ENCODE measurements around the gene MAD1L1.

The MAD1L1 gene

GRCh38 chr7:2094454-2095045 is 138.2 kb downstream of the MAD1L1 start:
- H3K9me3 ChIP-seq (ENCODE audit: control insufficient read depth, insufficient read depth, low read length) = no peaks in the 10 kb centered on the region
- no peaks in the 10 kb centered on the region for H3K27me3 ChIP-seq (ENCODE audit: control insufficient read depth, insufficient read depth, low read length)
- no peaks in the 10 kb centered on the region for H3K4me1 ChIP-seq (ENCODE audit: control insufficient read depth, insufficient read depth, low read length)
- no peak overlapping the region for H3K9ac ChIP-seq (ENCODE audit: low read depth, low read length)
- H3K4me3 ChIP-seq (ENCODE audit: low read depth, low read length) = no peak overlapping the region
- peaks cover 7% of the 10 kb centered on the region for H3K36me3 ChIP-seq (ENCODE audit: control insufficient read depth, insufficient read depth, low read length)

DNA sequence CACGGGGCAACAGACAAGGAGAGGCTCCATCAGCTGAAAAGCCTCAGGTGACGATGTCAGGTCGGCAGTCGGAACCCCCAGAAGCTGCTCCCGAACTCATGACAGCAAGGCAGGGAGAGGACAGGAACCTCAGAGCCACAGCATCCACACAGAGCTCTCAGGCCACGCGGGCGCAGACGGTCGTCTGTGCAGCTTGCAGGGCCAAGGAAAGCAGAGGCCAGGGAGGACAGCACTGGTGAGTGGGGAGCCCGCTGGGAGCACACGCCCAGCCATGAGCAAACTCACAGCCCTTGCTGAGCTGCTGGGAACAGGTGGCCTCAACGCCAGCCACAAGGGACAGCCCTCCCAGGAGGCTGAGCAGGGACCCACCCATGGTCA is 138.9 kb downstream of the MAD1L1 start:
- Histone ChIP-seq H3K9ac (ENCODE audit: low read depth, low read length) (no peak overlapping the region), H3K4me3 (ENCODE audit: low read depth, low read length) (no peak overlapping the region), H3K4me1 (ENCODE audit: control insufficient read depth, insufficient read depth, low read length) (no peaks in the 10 kb centered on the region), H3K27me3 (ENCODE audit: control insufficient read depth, insufficient read depth, low read length) (no peaks in the 10 kb centered on the region), H3K36me3 (ENCODE audit: control insufficient read depth, insufficient read depth, low read length) (peaks cover 7% of the 10 kb centered on the region), H3K9me3 (ENCODE audit: control insufficient read depth, insufficient read depth, low read length) (no peaks in the 10 kb centered on the region)

- H3K4me3 ChIP-seq (ENCODE audit: low read depth, low read length) = no peak overlapping the region
- no peaks in the 10 kb centered on the region for H3K9me3 ChIP-seq (ENCODE audit: control insufficient read depth, insufficient read depth, low read length)
- H3K27me3 ChIP-seq (ENCODE audit: control insufficient read depth, insufficient read depth, low read length) = no peaks in the 10 kb centered on the region
- no peaks in the 10 kb centered on the region for H3K4me1 ChIP-seq (ENCODE audit: control insufficient read depth, insufficient read depth, low read length)
- H3K36me3 ChIP-seq (ENCODE audit: control insufficient read depth, insufficient read depth, low read length) = peaks cover 7% of the 10 kb centered on the region
- no peak overlapping the region for H3K9ac ChIP-seq (ENCODE audit: low read depth, low read length)
These were observed 139.4 kb downstream of the MAD1L1 start for GRCh38 chr7:2093215-2093842.

GRCh38 chr7:2092279-2092678 is 140.5 kb downstream of the MAD1L1 start:
- Histone ChIP-seq H3K9me3 (ENCODE audit: control insufficient read depth, insufficient read depth, low read length) (no peaks in the 10 kb centered on the region), H3K9ac (ENCODE audit: low read depth, low read length) (no peak overlapping the region), H3K4me3 (ENCODE audit: low read depth, low read length) (no peak overlapping the region), H3K27me3 (ENCODE audit: control insufficient read depth, insufficient read depth, low read length) (no peaks in the 10 kb centered on the region), H3K36me3 (ENCODE audit: control insufficient read depth, insufficient read depth, low read length) (peaks cover 7% of the 10 kb centered on the region), H3K4me1 (ENCODE audit: control insufficient read depth, insufficient read depth, low read length) (no peaks in the 10 kb centered on the region)

DNA sequence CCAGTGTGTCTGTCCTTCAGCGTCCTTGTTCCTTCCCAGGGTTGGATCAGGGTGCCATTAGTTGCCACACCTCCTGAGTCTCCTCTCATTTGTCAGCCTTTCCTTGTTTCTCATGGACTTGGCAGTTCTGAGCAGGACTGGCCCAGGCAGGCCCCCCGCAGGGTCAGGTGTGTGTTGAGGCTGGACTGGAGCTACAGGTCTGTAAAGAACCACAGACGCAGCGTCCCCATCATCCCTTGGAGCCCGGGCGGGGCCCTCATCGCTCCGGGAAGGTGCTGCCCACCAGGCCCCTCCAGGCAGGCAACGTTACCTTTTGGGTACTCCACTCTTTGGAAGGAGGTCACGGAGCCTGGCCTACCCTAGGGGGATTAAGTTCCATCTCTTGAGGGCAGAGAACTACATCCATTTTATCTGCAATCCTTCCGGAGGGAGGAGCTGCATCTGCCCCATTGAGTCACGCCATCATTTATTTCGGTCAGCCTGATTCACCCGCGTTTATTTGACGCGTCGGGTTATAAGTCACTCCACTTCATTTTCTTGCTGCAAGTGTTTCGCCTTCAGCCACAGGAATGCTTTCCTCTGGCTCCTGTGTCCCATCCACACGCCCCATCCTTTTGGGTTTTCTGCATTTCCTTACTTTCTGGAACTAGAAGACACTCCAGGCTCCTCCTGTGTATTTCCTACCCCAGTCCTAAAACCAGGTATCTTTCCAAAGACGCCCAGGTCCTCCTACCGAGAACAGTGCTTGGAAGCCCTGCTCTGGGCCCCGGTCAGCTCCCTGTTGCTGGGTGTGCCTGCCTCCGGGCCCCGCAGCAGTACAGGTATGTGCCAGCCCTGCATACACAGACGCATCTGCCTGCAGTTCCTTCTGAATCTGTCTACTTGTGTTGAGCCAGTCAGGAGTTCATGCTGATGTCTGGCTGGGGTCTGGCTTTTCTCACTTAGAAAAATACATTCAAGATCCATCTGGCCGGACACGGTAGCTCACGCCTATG is 141.9 kb downstream of the MAD1L1 start:
- Histone ChIP-seq H3K27me3 (ENCODE audit: control insufficient read depth, insufficient read depth, low read length) (no peaks in the 10 kb centered on the region), H3K4me1 (ENCODE audit: control insufficient read depth, insufficient read depth, low read length) (no peaks in the 10 kb centered on the region), H3K9me3 (ENCODE audit: control insufficient read depth, insufficient read depth, low read length) (no peaks in the 10 kb centered on the region), H3K9ac (ENCODE audit: low read depth, low read length) (no peak overlapping the region), H3K4me3 (ENCODE audit: low read depth, low read length) (no peak overlapping the region), H3K36me3 (ENCODE audit: control insufficient read depth, insufficient read depth, low read length) (peaks cover 7% of the 10 kb centered on the region)

GRCh38 chr7:2088801-2089200 is 143.9 kb downstream of the MAD1L1 start:
- Histone ChIP-seq H3K4me1 (ENCODE audit: control insufficient read depth, insufficient read depth, low read length) (no peaks in the 10 kb centered on the region), H3K9ac (ENCODE audit: low read depth, low read length) (no peak overlapping the region), H3K27me3 (ENCODE audit: control insufficient read depth, insufficient read depth, low read length) (no peaks in the 10 kb centered on the region), H3K9me3 (ENCODE audit: control insufficient read depth, insufficient read depth, low read length) (no peaks in the 10 kb centered on the region), H3K36me3 (ENCODE audit: control insufficient read depth, insufficient read depth, low read length) (peaks cover 8% of the 10 kb centered on the region), H3K4me3 (ENCODE audit: low read depth, low read length) (no peak overlapping the region)

DNA sequence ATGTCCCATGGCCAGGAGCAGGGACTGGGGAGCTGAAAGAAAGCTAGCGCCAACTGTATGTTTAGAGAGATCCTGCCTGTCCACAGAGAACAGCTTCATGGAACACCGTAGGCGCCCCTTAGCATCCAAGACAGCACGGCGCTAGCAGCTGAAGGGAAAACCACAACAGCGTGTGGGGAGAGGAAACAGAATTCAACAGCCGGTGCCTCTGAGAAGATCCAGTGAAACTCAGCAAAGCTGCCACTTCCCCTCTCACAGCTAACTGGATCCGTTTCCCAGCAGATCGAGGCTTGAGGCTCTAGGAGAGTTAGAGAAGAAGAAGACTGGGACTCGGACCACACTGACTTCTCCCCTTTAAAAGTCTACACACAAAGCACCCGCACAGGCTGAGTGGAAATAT is 145.0 kb downstream of the MAD1L1 start:
- H3K9me3 ChIP-seq (ENCODE audit: control insufficient read depth, insufficient read depth, low read length) = no peaks in the 10 kb centered on the region
- H3K9ac ChIP-seq (ENCODE audit: low read depth, low read length) = no peak overlapping the region
- no peaks in the 10 kb centered on the region for H3K27me3 ChIP-seq (ENCODE audit: control insufficient read depth, insufficient read depth, low read length)
- H3K4me1 ChIP-seq (ENCODE audit: control insufficient read depth, insufficient read depth, low read length) = no peaks in the 10 kb centered on the region
- H3K36me3 ChIP-seq (ENCODE audit: control insufficient read depth, insufficient read depth, low read length) = peaks cover 8% of the 10 kb centered on the region
- H3K4me3 ChIP-seq (ENCODE audit: low read depth, low read length) = no peak overlapping the region

GRCh38 chr7:2086229-2086628 is 146.5 kb downstream of the MAD1L1 start:
- H3K4me3 ChIP-seq (ENCODE audit: low read depth, low read length) = no peak overlapping the region
- H3K36me3 ChIP-seq (ENCODE audit: control insufficient read depth, insufficient read depth, low read length) = peaks cover 8% of the 10 kb centered on the region
- no peaks in the 10 kb centered on the region for H3K9me3 ChIP-seq (ENCODE audit: control insufficient read depth, insufficient read depth, low read length)
- no peaks in the 10 kb centered on the region for H3K27me3 ChIP-seq (ENCODE audit: control insufficient read depth, insufficient read depth, low read length)
- no peaks in the 10 kb centered on the region for H3K4me1 ChIP-seq (ENCODE audit: control insufficient read depth, insufficient read depth, low read length)
- H3K9ac ChIP-seq (ENCODE audit: low read depth, low read length) = no peak overlapping the region

GRCh38 chr7:2085804-2086203 is 146.9 kb downstream of the MAD1L1 start:
- Histone ChIP-seq H3K4me3 (ENCODE audit: low read depth, low read length) (no peak overlapping the region), H3K9me3 (ENCODE audit: control insufficient read depth, insufficient read depth, low read length) (no peaks in the 10 kb centered on the region), H3K9ac (ENCODE audit: low read depth, low read length) (no peak overlapping the region), H3K27me3 (ENCODE audit: control insufficient read depth, insufficient read depth, low read length) (no peaks in the 10 kb centered on the region), H3K4me1 (ENCODE audit: control insufficient read depth, insufficient read depth, low read length) (no peaks in the 10 kb centered on the region), H3K36me3 (ENCODE audit: control insufficient read depth, insufficient read depth, low read length) (peaks cover 8% of the 10 kb centered on the region)

GRCh38 chr7:2084781-2085505 is 147.8 kb downstream of the MAD1L1 start:
- Histone ChIP-seq H3K9ac (ENCODE audit: low read depth, low read length) (no peak overlapping the region), H3K36me3 (ENCODE audit: control insufficient read depth, insufficient read depth, low read length) (peaks cover 5% of the 10 kb centered on the region), H3K4me1 (ENCODE audit: control insufficient read depth, insufficient read depth, low read length) (no peaks in the 10 kb centered on the region), H3K4me3 (ENCODE audit: low read depth, low read length) (no peak overlapping the region), H3K9me3 (ENCODE audit: control insufficient read depth, insufficient read depth, low read length) (no peaks in the 10 kb centered on the region), H3K27me3 (ENCODE audit: control insufficient read depth, insufficient read depth, low read length) (no peaks in the 10 kb centered on the region)

- Histone ChIP-seq H3K27me3 (ENCODE audit: control insufficient read depth, insufficient read depth, low read length) (no peaks in the 10 kb centered on the region), H3K4me3 (ENCODE audit: low read depth, low read length) (no peak overlapping the region), H3K4me1 (ENCODE audit: control insufficient read depth, insufficient read depth, low read length) (no peaks in the 10 kb centered on the region), H3K9me3 (ENCODE audit: control insufficient read depth, insufficient read depth, low read length) (no peaks in the 10 kb centered on the region), H3K36me3 (ENCODE audit: control insufficient read depth, insufficient read depth, low read length) (peaks cover 3% of the 10 kb centered on the region), H3K9ac (ENCODE audit: low read depth, low read length) (no peak overlapping the region)
These were observed 148.4 kb downstream of the MAD1L1 start for GRCh38 chr7:2084331-2084730.
